Spleen (tissue), 7 donors: ENCODE data around the gene ZNF728.

ENCODE experiments used
- POLR2A ChIP-seq, 3 donors: fragments of 450-650 bp; IDR thresholded peaks; one replicate each; pipeline ENCODE4 v1.5.1; 2017; ENCODE audit warnings: antibody characterized with exemption in 3 of 3, mild to moderate bottlenecking in 1 of 3
- POLR2AphosphoS5 ChIP-seq, 3 donors: sonication (generic); formaldehyde crosslinking; IDR thresholded peaks; one replicate each; pipeline ENCODE4 v1.5.1; 2017; ENCODE audit warnings: antibody characterized with exemption in 3 of 3
- TF ChIP-seq, protein P1 (sequence below), 11 experiments: fragments of 200-600 bp in 7 of 11; fragments of 450-650 bp in 4 of 11; sonication (generic) in 4 of 11; IDR thresholded peaks in 8 of 11; conservative IDR thresholded peaks in 3 of 11; 1 replicate in 7 of 11; 2 replicates in 4 of 11; pipeline versions ENCODE4 v1.4.0 to v1.8.0; 2016 to 2021; ENCODE audit warnings: antibody characterized with exemption in 11 of 11, inconsistent platforms in 4 of 11, mild to moderate bottlenecking in 1 of 11
- donor health status: DM: no; HTN: no; CAD: no; lungs with moderate emphysema.
- donor health status: DM: no; HTN: no; CAD: no.
- donor health status: DM: no; HTN: no; CAD: no.

DNA sequence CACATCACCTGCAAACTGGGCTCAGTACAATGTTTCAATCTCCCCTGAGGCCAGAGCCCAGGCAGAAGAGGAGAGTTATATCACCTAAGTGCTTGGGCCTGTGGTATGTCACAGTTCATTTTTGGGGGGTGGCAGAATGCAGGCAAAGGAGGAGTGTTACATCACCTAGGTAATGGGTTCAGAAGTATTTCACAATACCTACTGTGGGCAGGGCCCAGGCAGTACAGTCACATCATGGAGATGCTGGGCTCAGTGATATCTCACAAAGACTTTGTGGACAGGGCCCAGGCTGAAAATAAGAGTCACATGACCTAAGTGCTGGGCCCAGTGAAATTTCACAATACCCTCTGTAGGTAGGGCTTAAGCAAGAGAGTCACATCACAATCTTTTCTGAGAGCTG, 12.7 kb upstream of the ZNF728 start:
- TF ChIP-seq POLR2A (IDR thresholded peaks at IDR 0.05) (no peak), POLR2AphosphoS5 (IDR thresholded peaks at IDR 0.05) (no peak)
- TF ChIP-seq, protein P1, sequence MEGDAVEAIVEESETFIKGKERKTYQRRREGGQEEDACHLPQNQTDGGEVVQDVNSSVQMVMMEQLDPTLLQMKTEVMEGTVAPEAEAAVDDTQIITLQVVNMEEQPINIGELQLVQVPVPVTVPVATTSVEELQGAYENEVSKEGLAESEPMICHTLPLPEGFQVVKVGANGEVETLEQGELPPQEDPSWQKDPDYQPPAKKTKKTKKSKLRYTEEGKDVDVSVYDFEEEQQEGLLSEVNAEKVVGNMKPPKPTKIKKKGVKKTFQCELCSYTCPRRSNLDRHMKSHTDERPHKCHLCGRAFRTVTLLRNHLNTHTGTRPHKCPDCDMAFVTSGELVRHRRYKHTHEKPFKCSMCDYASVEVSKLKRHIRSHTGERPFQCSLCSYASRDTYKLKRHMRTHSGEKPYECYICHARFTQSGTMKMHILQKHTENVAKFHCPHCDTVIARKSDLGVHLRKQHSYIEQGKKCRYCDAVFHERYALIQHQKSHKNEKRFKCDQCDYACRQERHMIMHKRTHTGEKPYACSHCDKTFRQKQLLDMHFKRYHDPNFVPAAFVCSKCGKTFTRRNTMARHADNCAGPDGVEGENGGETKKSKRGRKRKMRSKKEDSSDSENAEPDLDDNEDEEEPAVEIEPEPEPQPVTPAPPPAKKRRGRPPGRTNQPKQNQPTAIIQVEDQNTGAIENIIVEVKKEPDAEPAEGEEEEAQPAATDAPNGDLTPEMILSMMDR (IDR thresholded peaks at IDR 0.05 in 8 of 11, conservative IDR thresholded peaks at IDR 0.05 in 3 of 11), result no peak
